ENCODE results near the gene JUND. TPM values are rescaled to one million over a fixed set of nuclear protein-coding genes. Genes with fewer than 3 reads are reported as not detected.

The JUND gene
- total and polyA plus RNA-seq, 2 donors from 2014 or later: 117 to 181 TPM

DNA sequence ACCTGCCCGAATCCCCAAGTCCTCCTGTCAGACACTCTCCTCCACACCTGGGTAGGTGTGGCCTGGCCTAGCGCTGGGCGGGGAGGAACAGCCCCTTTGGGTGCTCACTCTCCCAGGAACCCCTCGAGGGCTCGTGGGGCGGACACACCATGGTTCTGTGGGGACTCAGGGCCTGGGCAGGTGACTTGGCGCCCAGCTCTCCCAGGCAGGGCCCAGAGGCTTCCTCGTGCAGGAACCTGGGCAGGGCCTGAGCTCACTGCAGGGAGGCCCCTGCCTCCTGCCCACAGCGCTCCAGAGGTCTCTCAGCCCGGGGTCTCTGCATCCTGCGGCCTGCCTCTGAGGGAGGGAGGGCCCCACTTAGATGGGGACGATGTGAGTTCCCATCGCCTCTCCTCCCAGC, 29.5 kb upstream of the JUND start:
- DNase-seq (no peak), FAIRE-seq (no peak)
- peaks cover 0 to 12% (median 0%) of the 10 kb centered on the region in 3 donors for H3K4me1 ChIP-seq (ENCODE audit: control insufficient read depth in 2 of 3, insufficient read depth in 2 of 3, low read depth in 1 of 3, low read length in 3 of 3)
- H3K27ac ChIP-seq (ENCODE audit: low read depth in 2 of 2, low read length in 2 of 2): no peak overlapping the region
- H3K36me3 ChIP-seq (ENCODE audit: control insufficient read depth in 2 of 3, insufficient read depth in 3 of 3, low read length in 3 of 3): peaks cover 0 to 8% (median 3%) of the 10 kb centered on the region in 3 donors
- intact Hi-C loops (cut with DNase I): no loop called here
- H3K27me3 ChIP-seq (ENCODE audit: control insufficient read depth, insufficient read depth, low read length): no peaks in the 10 kb centered on the region
- TF ChIP-seq, protein P1, sequence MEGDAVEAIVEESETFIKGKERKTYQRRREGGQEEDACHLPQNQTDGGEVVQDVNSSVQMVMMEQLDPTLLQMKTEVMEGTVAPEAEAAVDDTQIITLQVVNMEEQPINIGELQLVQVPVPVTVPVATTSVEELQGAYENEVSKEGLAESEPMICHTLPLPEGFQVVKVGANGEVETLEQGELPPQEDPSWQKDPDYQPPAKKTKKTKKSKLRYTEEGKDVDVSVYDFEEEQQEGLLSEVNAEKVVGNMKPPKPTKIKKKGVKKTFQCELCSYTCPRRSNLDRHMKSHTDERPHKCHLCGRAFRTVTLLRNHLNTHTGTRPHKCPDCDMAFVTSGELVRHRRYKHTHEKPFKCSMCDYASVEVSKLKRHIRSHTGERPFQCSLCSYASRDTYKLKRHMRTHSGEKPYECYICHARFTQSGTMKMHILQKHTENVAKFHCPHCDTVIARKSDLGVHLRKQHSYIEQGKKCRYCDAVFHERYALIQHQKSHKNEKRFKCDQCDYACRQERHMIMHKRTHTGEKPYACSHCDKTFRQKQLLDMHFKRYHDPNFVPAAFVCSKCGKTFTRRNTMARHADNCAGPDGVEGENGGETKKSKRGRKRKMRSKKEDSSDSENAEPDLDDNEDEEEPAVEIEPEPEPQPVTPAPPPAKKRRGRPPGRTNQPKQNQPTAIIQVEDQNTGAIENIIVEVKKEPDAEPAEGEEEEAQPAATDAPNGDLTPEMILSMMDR (IDR thresholded peaks at IDR 0.05; ENCODE audit: borderline replicate concordance, extremely low read depth, insufficient read depth): no peak
- no peak overlapping the region for H3K4me3 ChIP-seq (ENCODE audit: low read length in 3 of 3)
- no peak overlapping the region for H3K9ac ChIP-seq (ENCODE audit: low read length in 3 of 3)
- no peaks in the 10 kb centered on the region for H3K9me3 ChIP-seq (ENCODE audit: control insufficient read depth in 2 of 3, insufficient read depth in 1 of 3, low read length in 3 of 3)

DNA sequence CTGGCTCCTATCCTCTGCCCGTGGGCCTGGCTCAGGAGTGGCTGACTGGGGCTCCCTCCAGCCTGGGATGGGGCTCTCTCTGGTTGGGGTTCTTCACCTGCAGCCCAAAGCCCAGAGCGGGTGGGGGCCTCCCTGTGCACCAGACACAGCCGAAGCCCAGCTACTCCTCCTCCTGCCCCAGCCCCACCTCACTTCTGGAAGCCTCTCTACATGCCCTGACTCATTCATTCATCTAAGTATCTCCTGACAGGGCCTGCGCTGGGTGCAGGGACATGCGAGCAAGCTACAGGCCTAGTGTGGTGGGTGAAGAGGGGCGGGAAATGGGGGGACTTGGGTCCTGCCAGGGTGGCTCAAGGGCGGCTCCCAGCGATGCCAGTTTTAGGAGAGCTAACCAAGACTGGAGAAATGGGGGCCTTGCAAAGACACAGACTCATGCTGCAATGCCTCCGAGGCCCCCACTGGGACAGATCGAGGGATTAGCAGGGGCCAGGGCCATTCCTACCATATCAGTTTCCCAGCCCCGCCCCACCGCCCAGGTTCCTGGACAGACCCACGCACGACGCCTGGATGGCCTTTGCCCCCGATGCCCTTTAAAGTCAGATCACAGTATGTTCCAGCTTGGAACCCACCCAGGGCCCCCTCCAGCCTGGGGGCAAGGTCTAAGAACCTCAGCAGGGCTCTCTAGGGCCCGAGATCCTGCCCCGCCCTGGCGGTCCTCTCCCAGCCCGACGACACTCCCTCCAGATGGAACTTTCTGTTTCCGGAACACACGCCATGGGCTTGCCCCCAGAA, 28.9 kb upstream of the JUND start:
- H3K4me1 ChIP-seq (ENCODE audit: control insufficient read depth in 2 of 3, insufficient read depth in 2 of 3, low read depth in 1 of 3, low read length in 3 of 3): peaks cover 0 to 15% (median 4%) of the 10 kb centered on the region in 3 donors
- H3K27ac ChIP-seq (ENCODE audit: low read depth in 2 of 2, low read length in 2 of 2): no peak overlapping the region

DNA sequence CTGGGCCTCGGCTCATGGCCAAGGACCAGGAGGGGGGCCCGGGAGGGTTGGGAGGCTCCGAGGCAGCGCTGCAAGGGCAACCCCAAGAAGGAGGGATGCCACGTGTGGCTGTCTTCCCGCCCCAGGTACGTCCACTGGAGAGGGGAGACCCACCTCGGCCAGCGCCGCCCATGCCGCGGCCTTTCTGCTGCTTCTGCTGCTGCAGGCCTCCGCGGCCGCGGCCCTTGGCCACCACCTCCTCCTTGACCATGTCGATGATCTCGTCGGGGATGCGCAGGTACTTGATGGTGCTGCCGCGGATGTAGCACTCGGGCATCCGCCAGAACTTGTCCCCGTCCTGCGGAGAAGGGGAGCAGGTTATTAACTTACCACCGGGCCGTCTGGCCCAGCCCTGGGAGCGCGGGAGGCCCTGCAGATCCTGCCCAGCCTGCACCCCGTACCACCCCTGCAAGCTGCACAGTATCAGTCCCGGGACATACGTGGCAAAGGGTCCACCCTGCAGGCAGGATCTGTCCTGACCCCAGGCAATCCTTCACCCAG, 28.2 kb upstream of the JUND start:
- Histone ChIP-seq H3K4me1 (ENCODE audit: control insufficient read depth in 2 of 3, insufficient read depth in 2 of 3, low read depth in 1 of 3, low read length in 3 of 3) (peaks cover 0 to 18% (median 8%) of the 10 kb centered on the region in 3 donors), H3K27me3 (ENCODE audit: control insufficient read depth, insufficient read depth, low read length) (no peaks in the 10 kb centered on the region), H3K4me3 (ENCODE audit: low read length in 3 of 3) (no peak overlapping the region), H3K36me3 (ENCODE audit: control insufficient read depth in 2 of 3, insufficient read depth in 3 of 3, low read length in 3 of 3) (peaks cover 0 to 8% (median 3%) of the 10 kb centered on the region in 3 donors), H3K9ac (ENCODE audit: low read length in 3 of 3) (no peak overlapping the region), H3K9me3 (ENCODE audit: control insufficient read depth in 2 of 3, insufficient read depth in 1 of 3, low read length in 3 of 3) (no peaks in the 10 kb centered on the region), H3K27ac (ENCODE audit: low read depth in 2 of 2, low read length in 2 of 2) (no peak overlapping the region)
- TF ChIP-seq, protein P1 (IDR thresholded peaks at IDR 0.05; ENCODE audit: borderline replicate concordance, extremely low read depth, insufficient read depth): no peak
- no peak for DNase-seq
- no peak for FAIRE-seq
- intact Hi-C loops (cut with DNase I): no loop called here

More for the DNA sequence above, 28.9 kb upstream of the JUND start:
- no peak overlapping the region for H3K9ac ChIP-seq (ENCODE audit: low read length in 3 of 3)
- TF ChIP-seq, protein P1 (IDR thresholded peaks at IDR 0.05; ENCODE audit: borderline replicate concordance, extremely low read depth, insufficient read depth): no peak
- DNase-seq (peak in 1 of 5 donors; percentile 42), FAIRE-seq (no peak)
- H3K9me3 ChIP-seq (ENCODE audit: control insufficient read depth in 2 of 3, insufficient read depth in 1 of 3, low read length in 3 of 3): no peaks in the 10 kb centered on the region
- H3K36me3 ChIP-seq (ENCODE audit: control insufficient read depth in 2 of 3, insufficient read depth in 3 of 3, low read length in 3 of 3): peaks cover 0 to 8% (median 3%) of the 10 kb centered on the region in 3 donors
- no peak overlapping the region for H3K4me3 ChIP-seq (ENCODE audit: low read length in 3 of 3)
- intact Hi-C loops (cut with DNase I): no loop called here
- no peaks in the 10 kb centered on the region for H3K27me3 ChIP-seq (ENCODE audit: control insufficient read depth, insufficient read depth, low read length)
